GM21825 (cell line): ENCODE measurements around the gene SHROOM2.

Source experiments
- ATAC-seq: cut with Tn5 transposase; IDR thresholded peaks from one replicate; pipeline ENCODE4 v1.9.1; 2021; ENCODE audit warnings: mild to moderate bottlenecking, moderate library complexity; ENCODE audit not compliant: unreplicated experiment

SHROOM2 gene

GRCh38 chrX:9860826-9861225 is 74.6 kb downstream of the SHROOM2 start:
- no peak for ATAC-seq

- ATAC-seq: no peak
Measured at GRCh38 chrX:9861711-9862110, 75.5 kb downstream of the SHROOM2 start.

- ATAC-seq: no peak
Measured at GRCh38 chrX:9862525-9862924, 76.3 kb downstream of the SHROOM2 start.

GRCh38 chrX:9862953-9863352 is 76.7 kb downstream of the SHROOM2 start:
- ATAC-seq: no peak

GRCh38 chrX:9864011-9864410 is 77.8 kb downstream of the SHROOM2 start:
- no peak for ATAC-seq

- ATAC-seq: no peak
Measured at GRCh38 chrX:9865804-9866472, 79.7 kb downstream of the SHROOM2 start.

- ATAC-seq: no peak
Measured at GRCh38 chrX:9866633-9867032, 80.4 kb downstream of the SHROOM2 start.

- no peak for ATAC-seq
Measured at GRCh38 chrX:9867226-9867625, 81.0 kb downstream of the SHROOM2 start.

- ATAC-seq: no peak
Measured at GRCh38 chrX:9867753-9868152, 81.5 kb downstream of the SHROOM2 start.

GRCh38 chrX:9871701-9872268 is 85.6 kb downstream of the SHROOM2 start:
- ATAC-seq: no peak

GRCh38 chrX:9873360-9873759 is 87.1 kb downstream of the SHROOM2 start:
- no peak for ATAC-seq

- peak; percentile 83 for ATAC-seq
Measured at GRCh38 chrX:9873952-9874351, 87.7 kb downstream of the SHROOM2 start.

- no peak for ATAC-seq
Measured at GRCh38 chrX:9874483-9874882, 88.3 kb downstream of the SHROOM2 start.

- no peak for ATAC-seq
Measured at GRCh38 chrX:9875801-9876200, 89.6 kb downstream of the SHROOM2 start.

GRCh38 chrX:9876201-9876600 is 90.0 kb downstream of the SHROOM2 start:
- no peak for ATAC-seq

- no peak for ATAC-seq
Measured at GRCh38 chrX:9878146-9878820, 92.1 kb downstream of the SHROOM2 start.

- ATAC-seq: no peak
Measured at GRCh38 chrX:9880237-9880636, 94.0 kb downstream of the SHROOM2 start.

GRCh38 chrX:9880870-9881269 is 94.6 kb downstream of the SHROOM2 start:
- ATAC-seq: no peak

- no peak for ATAC-seq
Measured at GRCh38 chrX:9882669-9883446, 96.6 kb downstream of the SHROOM2 start.

- no peak for ATAC-seq
Measured at GRCh38 chrX:9884031-9884779, 98.0 kb downstream of the SHROOM2 start.

GRCh38 chrX:9885150-9885549 is 98.9 kb downstream of the SHROOM2 start:
- ATAC-seq: no peak
